Ovary (tissue), 9 donors: ENCODE measurements around the gene GPATCH1. TPM values are rescaled to one million over a fixed set of nuclear protein-coding genes. Genes with fewer than 3 reads are reported as not detected.

Experiments
- DNase-seq, 5 donors: peaks; one replicate each; pipeline ENCODE4 v3.0.0-alpha.2; 2019 to 2020
- H3K27ac ChIP-seq, 2 donors: fragments of 200-600 bp; one replicate each; pipeline versions ENCODE4 v1.5.1 to v1.8.0; 2019 to 2022
- H3K27me3 ChIP-seq: fragments of 200-600 bp; one replicate; pipeline ENCODE4 v1.8.0; 2022
- H3K36me3 ChIP-seq: fragments of 200-600 bp; sonication (generic); one replicate; pipeline ENCODE4 v1.5.1; 2019
- H3K4me1 ChIP-seq: one replicate; pipeline ENCODE4 v1.8.1; 2013; ENCODE audit warnings: mild to moderate bottlenecking, moderate library complexity; ENCODE audit not compliant: insufficient read depth
- H3K4me3 ChIP-seq: fragments of 200-600 bp; sonication (generic); one replicate; pipeline ENCODE4 v1.5.1; 2017
- H3K9me3 ChIP-seq, 2 donors: fragments of 200-600 bp in 1 of 2; sonication (generic) in 1 of 2; one replicate each; pipeline versions ENCODE4 v1.5.1 to v1.8.1; 2013 to 2019; ENCODE audit warnings: mild to moderate bottlenecking in 1 of 2, moderate library complexity in 1 of 2
- CTCF ChIP-seq, 3 donors: fragments of 450-650 bp in 2 of 3; fragments of 200-600 bp in 1 of 3; IDR thresholded peaks; one replicate each; pipeline versions ENCODE4 v1.5.1 to v1.8.0; 2016 to 2022; ENCODE audit warnings: antibody characterized with exemption in 3 of 3, mild to moderate bottlenecking in 1 of 3
- EP300 ChIP-seq: sonication (generic); formaldehyde crosslinking; IDR thresholded peaks from one replicate; pipeline ENCODE4 v1.6.1; 2017; ENCODE audit warnings: antibody characterized with exemption
- POLR2A ChIP-seq: fragments of 450-650 bp; IDR thresholded peaks from one replicate; pipeline ENCODE4 v1.6.1; 2017; ENCODE audit warnings: antibody characterized with exemption, mild to moderate bottlenecking, moderate library complexity
- WGBS, 3 donors: extraction: QIAGEN DNeasy Blood & Tissue Kit in 1 of 3; methylation state at CpG; one replicate each; pipeline versions ENCODE4 v1.1.5 to v1.1.7; 2013 to 2017; 5-methylcytosine and 5-hydroxymethylcytosine counted together
- intact Hi-C, 4 donors: fragments of 100-400 bp; cut with DNase I; formaldehyde crosslinking; loops; one replicate each; pipeline versions ENCODE4 v1.11.0 to v1.15.1; 2022 to 2023
- polyA plus RNA-seq, 2 donors: library from polyadenylated mRNA; stranded (reverse); fragments of 200-250 nt in 1 of 2; fragments of 350-450 nt in 1 of 2; fragmentation: Illumina TruSeq in 1 of 2; extraction: RNeasy Lipid Tissue Mini Kit (QIAGEN cat#74804) in 1 of 2; gene quantifications; one replicate each; pipeline ENCODE4 v1.2.3, GENCODE V29; 2013 to 2014
- total RNA-seq, 7 donors: library from RNA; depleted of rRNA in 2 of 7; stranded (reverse); fragments of >200 nt in 2 of 7; fragmentation: NEBNext Ultra II Directional in 3 of 7; extraction: Animal tissue kit (Norgen Biotek cat#: 25700) in 3 of 7; gene quantifications; one replicate each; pipeline versions ENCODE4 v1.1.0 to v1.2.4, GENCODE V29; 2016 to 2023
- donor health status: DM: no; HTN: no; CAD: no; lungs with moderate emphysema.
- donor health status: DM: no; HTN: no; CAD: no.
- donor health status: Bipolar disorder and iron deficiency.
- donor health status: DM: yes; HTN: yes; CAD: no.
- donor health status: DM: no; HTN: no; CAD: no.
- donor health status: DM: yes; HTN: yes; CAD: no.

GPATCH1 gene
- total and polyA plus RNA-seq, 9 donors = 4.4 to 11.5 (median 10.5) TPM

DNA sequence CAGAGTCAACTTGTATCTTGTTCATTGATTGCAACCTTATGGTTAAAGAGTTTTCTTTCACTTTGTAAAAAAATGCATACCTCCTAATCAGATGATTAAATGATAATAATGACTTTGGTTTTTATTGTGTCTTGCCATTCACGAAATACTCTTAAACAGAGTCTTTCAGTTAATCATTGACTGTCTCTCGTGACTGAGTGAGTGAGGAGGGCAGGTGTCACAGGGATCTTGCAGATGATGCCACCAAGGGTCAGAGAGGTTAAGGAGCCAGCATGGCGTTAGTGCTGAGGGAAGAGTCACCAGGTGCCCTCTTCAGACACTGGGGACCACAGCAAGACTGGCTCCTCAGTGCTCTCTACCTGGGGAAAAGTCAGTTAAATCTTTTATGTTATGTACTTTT is 8.0 kb downstream of the GPATCH1 start:
- intact Hi-C loops = no loop called here
- TF ChIP-seq CTCF (IDR thresholded peaks at IDR 0.05) (no peak), POLR2A (no peak), EP300 (no peak)
- 83 to 88% (median 87%) methylated on average over 3 of the region's 3 CpGs for WGBS, 3 donors

GRCh38 chr19:33090179-33090578 is 9.2 kb downstream of the GPATCH1 start:
- TF ChIP-seq EP300 = no peak
- no peak for TF ChIP-seq CTCF (IDR thresholded peaks at IDR 0.05)
- TF ChIP-seq POLR2A = no peak
- H3K9me3 ChIP-seq = no peaks in the 10 kb centered on the region
- no peak for DNase-seq
- WGBS, 3 donors = 85 to 90% (median 89%) methylated on average over 3 of the region's 3 CpGs
- H3K27me3 ChIP-seq = no peaks in the 10 kb centered on the region
- H3K4me3 ChIP-seq = no peak overlapping the region
- no peaks in the 10 kb centered on the region for H3K4me1 ChIP-seq
- intact Hi-C loops = no loop called here
- no peak overlapping the region for H3K27ac ChIP-seq
- H3K36me3 ChIP-seq = no peaks in the 10 kb centered on the region

More for the DNA sequence above, 8.0 kb downstream of the GPATCH1 start:
- Histone ChIP-seq H3K36me3 (no peaks in the 10 kb centered on the region), H3K4me3 (no peak overlapping the region), H3K27ac (no peak overlapping the region), H3K9me3 (no peaks in the 10 kb centered on the region), H3K4me1 (no peaks in the 10 kb centered on the region), H3K27me3 (no peaks in the 10 kb centered on the region)
- DNase-seq = no peak

DNA sequence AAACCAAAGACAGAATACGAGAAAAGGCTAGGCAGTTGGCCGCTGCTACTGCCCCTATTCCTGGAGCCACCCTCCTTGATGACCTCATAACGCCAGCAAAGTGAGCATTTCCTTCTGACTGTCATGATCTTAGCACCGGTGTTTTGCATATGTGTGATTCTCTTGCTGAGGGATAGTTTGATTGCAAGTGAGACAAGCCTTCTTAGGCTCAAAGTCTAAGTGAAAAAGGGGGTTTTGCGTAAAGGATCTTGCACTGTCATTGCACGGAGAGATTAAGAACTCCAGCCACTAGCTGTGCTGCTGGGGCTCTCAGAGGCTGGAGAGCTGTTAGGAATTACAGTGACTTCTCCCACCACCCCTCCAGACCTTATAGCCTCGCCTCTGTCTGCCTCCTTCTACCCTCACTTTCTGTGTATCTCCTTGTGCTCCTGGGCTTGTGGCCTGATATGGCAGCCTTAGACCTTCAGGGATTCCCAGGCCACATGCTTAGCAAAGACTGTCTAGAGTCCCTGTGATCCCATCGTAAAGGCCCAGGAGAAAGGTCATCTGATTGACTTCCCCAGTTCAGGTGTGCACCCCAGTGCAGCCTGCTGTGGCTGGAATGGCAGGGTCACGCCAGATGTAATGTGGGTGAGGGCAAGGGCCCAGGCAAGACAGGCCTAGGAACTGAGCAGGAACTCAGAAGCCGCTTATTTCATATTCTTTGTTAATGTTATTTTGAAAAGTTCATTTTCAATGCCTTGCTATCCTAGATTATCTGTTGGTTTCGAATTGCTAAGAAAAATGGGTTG is 12.6 kb downstream of the GPATCH1 start:
- intact Hi-C loops = no loop called here
- WGBS, 3 donors = 93 to 96% (median 94%) methylated on average over 11 of the region's 11 CpGs
- no peaks in the 10 kb centered on the region for H3K36me3 ChIP-seq

DNA sequence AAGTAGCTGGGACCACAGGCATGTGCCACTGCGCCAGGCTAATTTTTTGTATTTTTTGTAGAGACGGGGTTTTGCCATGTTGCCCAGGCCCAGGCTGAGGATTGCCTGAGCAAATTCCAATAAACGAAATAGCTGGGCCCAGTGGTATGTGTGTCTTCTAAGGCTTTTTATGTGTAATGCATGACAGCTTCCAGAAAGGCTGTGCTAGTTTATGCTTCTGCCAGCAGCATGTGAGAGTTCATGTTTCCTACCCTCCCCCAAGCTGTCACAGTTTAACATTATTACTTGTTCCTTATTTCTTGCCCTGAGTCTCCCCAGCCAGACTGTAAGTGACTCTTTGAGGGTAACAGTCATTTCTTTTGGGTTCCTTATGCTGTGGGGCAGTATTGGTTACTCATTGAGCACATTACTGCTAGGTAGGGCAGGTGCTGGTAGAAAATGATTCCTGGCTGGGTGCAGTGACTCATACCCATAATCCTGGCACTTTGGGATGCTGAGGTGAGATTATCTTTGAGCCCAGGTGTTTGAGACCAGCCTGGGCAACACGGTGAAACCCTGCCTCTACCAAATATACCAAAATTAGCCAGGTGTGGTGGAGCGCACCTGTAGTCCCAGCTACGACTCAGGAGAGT is 13.6 kb downstream of the GPATCH1 start:
- Histone ChIP-seq H3K4me3 (no peak overlapping the region), H3K4me1 (no peaks in the 10 kb centered on the region), H3K36me3 (no peaks in the 10 kb centered on the region), H3K27ac (no peak overlapping the region), H3K9me3 (no peaks in the 10 kb centered on the region), H3K27me3 (no peaks in the 10 kb centered on the region)
- intact Hi-C loops = no loop called here
- TF ChIP-seq EP300 (no peak), CTCF (IDR thresholded peaks at IDR 0.05) (no peak), POLR2A (no peak)
- WGBS, 3 donors = 87 to 90% (median 87%) methylated on average over 6 of the region's 6 CpGs
- DNase-seq = no peak

More for the DNA sequence above, 12.6 kb downstream of the GPATCH1 start:
- TF ChIP-seq EP300 (no peak), POLR2A (no peak), CTCF (IDR thresholded peaks at IDR 0.05) (no peak)
- Histone ChIP-seq H3K27me3 (no peaks in the 10 kb centered on the region), H3K27ac (no peak overlapping the region), H3K9me3 (no peaks in the 10 kb centered on the region), H3K4me3 (no peak overlapping the region), H3K4me1 (no peaks in the 10 kb centered on the region)
- no peak for DNase-seq
